Measurements from ENCODE around the gene SORBS1. TPM values are rescaled to one million over a fixed set of nuclear protein-coding genes. Genes with fewer than 3 reads are reported as not detected.
A peak's percentile ranks its signal among the peaks of the same experiment; 100 is the strongest.

SORBS1 gene
- total and polyA plus RNA-seq, 2 of the 13 experiments (the other 11 are each of a cell fraction or from before 2014, with no cell fraction given): 16.8 to 39.8 TPM

- peak; percentile 10; the same call in 1 of the 2 replicates for TF ChIP-seq ZNF687 (CRISPR knock-in tag; IDR thresholded peaks at IDR 0.05)
- TF ChIP-seq ZNF784 (CRISPR knock-in tag; IDR thresholded peaks at IDR 0.05; ENCODE audit: borderline replicate concordance): no peak
- TF ChIP-seq ZNF709 (CRISPR knock-in tag; IDR thresholded peaks at IDR 0.05): no peak
- TF ChIP-seq ZSCAN21 (CRISPR knock-in tag; IDR thresholded peaks at IDR 0.05; ENCODE audit: borderline replicate concordance): no peak
- TF ChIP-seq, protein P1, sequence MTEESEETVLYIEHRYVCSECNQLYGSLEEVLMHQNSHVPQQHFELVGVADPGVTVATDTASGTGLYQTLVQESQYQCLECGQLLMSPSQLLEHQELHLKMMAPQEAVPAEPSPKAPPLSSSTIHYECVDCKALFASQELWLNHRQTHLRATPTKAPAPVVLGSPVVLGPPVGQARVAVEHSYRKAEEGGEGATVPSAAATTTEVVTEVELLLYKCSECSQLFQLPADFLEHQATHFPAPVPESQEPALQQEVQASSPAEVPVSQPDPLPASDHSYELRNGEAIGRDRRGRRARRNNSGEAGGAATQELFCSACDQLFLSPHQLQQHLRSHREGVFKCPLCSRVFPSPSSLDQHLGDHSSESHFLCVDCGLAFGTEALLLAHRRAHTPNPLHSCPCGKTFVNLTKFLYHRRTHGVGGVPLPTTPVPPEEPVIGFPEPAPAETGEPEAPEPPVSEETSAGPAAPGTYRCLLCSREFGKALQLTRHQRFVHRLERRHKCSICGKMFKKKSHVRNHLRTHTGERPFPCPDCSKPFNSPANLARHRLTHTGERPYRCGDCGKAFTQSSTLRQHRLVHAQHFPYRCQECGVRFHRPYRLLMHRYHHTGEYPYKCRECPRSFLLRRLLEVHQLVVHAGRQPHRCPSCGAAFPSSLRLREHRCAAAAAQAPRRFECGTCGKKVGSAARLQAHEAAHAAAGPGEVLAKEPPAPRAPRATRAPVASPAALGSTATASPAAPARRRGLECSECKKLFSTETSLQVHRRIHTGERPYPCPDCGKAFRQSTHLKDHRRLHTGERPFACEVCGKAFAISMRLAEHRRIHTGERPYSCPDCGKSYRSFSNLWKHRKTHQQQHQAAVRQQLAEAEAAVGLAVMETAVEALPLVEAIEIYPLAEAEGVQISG (CRISPR knock-in tag; IDR thresholded peaks at IDR 0.05): no peak
- TF ChIP-seq KLF12 (CRISPR knock-in tag; IDR thresholded peaks at IDR 0.05; ENCODE audit: borderline replicate concordance): no peak
- no peak for TF ChIP-seq NKX3-1 (CRISPR knock-in tag; IDR thresholded peaks at IDR 0.05)
- TF ChIP-seq PHF21A (CRISPR knock-in tag; IDR thresholded peaks at IDR 0.05): peak; percentile 34; the same call in 1 of the 2 replicates
- no peak for TF ChIP-seq NR2F1 (CRISPR knock-in tag; IDR thresholded peaks at IDR 0.05)
- no peak for TF ChIP-seq SOX6 (IDR thresholded peaks at IDR 0.05)
- peak; percentile 13; the same call in 1 of the 2 replicates for TF ChIP-seq SOX6 (CRISPR knock-in tag; IDR thresholded peaks at IDR 0.05)
- no peak for TF ChIP-seq ATAD3A (CRISPR knock-in tag; IDR thresholded peaks at IDR 0.05)
- TF ChIP-seq ARID3A (IDR thresholded peaks at IDR 0.05; ENCODE audit: low read depth, low read length): no peak
- TF ChIP-seq ZNF232 (CRISPR knock-in tag; IDR thresholded peaks at IDR 0.05; ENCODE audit: borderline replicate concordance): peak; percentile 20; the same call in 1 of the 2 replicates
- no peak for TF ChIP-seq ZBTB7B (CRISPR knock-in tag; IDR thresholded peaks at IDR 0.05)
- no peak for TF ChIP-seq NFKBIZ (CRISPR knock-in tag; IDR thresholded peaks at IDR 0.05)
- no peak for TF ChIP-seq HINFP (CRISPR knock-in tag; IDR thresholded peaks at IDR 0.05; ENCODE audit: low read depth)
- TF ChIP-seq ASH2L (IDR thresholded peaks at IDR 0.05; ENCODE audit: insufficient read length, low read depth, low read length): peak; percentile 3
These were observed 101.6 kb downstream of the SORBS1 start (continued) for GRCh38 chr10:95459446-95460045.
